Neural progenitor cell (in vitro differentiated cells): ENCODE results near the gene TMEM114. TPM values are rescaled to one million over a fixed set of nuclear protein-coding genes. Genes with fewer than 3 reads are reported as not detected.
A peak's percentile ranks its signal among the peaks of the same experiment; 100 is the strongest.
"Not testable (repeated sequence)": the region's sequence is repeated elsewhere in the genome, so short reads cannot be mapped to it uniquely, and the experiment has no call there.

Source experiments
- DNase-seq: peaks from one replicate; pipeline ENCODE4 v3.0.0-alpha.2; 2016; ENCODE audit warnings: low spot score
- H2AFZ ChIP-seq: fragments of 200-600 bp; sonication (generic); replicated peaks from 2 replicates; pipeline ENCODE4 v1.6.1; 2016; ENCODE audit warnings: antibody characterized with exemption
- H3F3A ChIP-seq: fragments of 200-600 bp; sonication (generic); 2 replicates; pipeline ENCODE4 v1.6.1; 2016; ENCODE audit warnings: antibody characterized with exemption, low read depth
- H3K27ac ChIP-seq: fragments of 200-600 bp; sonication (generic); 2 replicates; pipeline ENCODE4 v1.5.1; 2016; ENCODE audit warnings: mild to moderate bottlenecking
- H3K27me3 ChIP-seq: fragments of 200-600 bp; sonication (generic); 2 replicates; pipeline ENCODE4 v1.6.1; 2016; ENCODE audit warnings: mild to moderate bottlenecking, moderate library complexity
- H3K36me3 ChIP-seq: fragments of 200-600 bp; sonication (generic); 2 replicates; pipeline ENCODE4 v1.5.1; 2016
- H3K4me1 ChIP-seq: fragments of 200-600 bp; sonication (generic); 2 replicates; pipeline ENCODE4 v1.6.1; 2016; ENCODE audit warnings: mixed run types
- H3K4me2 ChIP-seq: fragments of 200-600 bp; sonication (generic); 2 replicates; pipeline ENCODE4 v1.6.1; 2016
- H3K4me3 ChIP-seq: fragments of 200-600 bp; sonication (generic); 2 replicates; pipeline ENCODE4 v1.5.1; 2016
- H3K79me2 ChIP-seq: fragments of 200-600 bp; sonication (generic); 2 replicates; pipeline ENCODE4 v1.6.1; 2016; ENCODE audit warnings: low read depth
- H3K9ac ChIP-seq: fragments of 200-600 bp; sonication (generic); 2 replicates; pipeline ENCODE4 v1.6.1; 2016
- H3K9me3 ChIP-seq: fragments of 200-600 bp; sonication (generic); 2 replicates; pipeline ENCODE4 v1.5.1; 2016; ENCODE audit warnings: low read depth
- H4K20me1 ChIP-seq: fragments of 200-600 bp; sonication (generic); 2 replicates; pipeline ENCODE4 v1.6.1; 2016; ENCODE audit warnings: low read depth
- H3K27ac Mint-ChIP-seq: 3 replicates; pipeline ENCODE4 v1.8.0; 2021; ENCODE audit warnings: mixed read lengths
- H3K27me3 Mint-ChIP-seq: 2 replicates; pipeline ENCODE4 v1.8.0; 2022; ENCODE audit warnings: low read depth, mild to moderate bottlenecking, inconsistent platforms, moderate library complexity, mixed read lengths; ENCODE audit not compliant: insufficient read depth
- H3K36me3 Mint-ChIP-seq: 3 replicates; pipeline ENCODE4 v1.8.0; 2021; ENCODE audit warnings: mixed read lengths
- H3K4me1 Mint-ChIP-seq: 3 replicates; pipeline ENCODE4 v1.8.0; 2021; ENCODE audit warnings: mixed read lengths
- H3K4me3 Mint-ChIP-seq: 3 replicates; pipeline ENCODE4 v1.8.0; 2021; ENCODE audit warnings: mild to moderate bottlenecking, moderate library complexity, mixed read lengths
- H3K9me3 Mint-ChIP-seq: 3 replicates; pipeline ENCODE4 v1.8.0; 2020; ENCODE audit warnings: mixed read lengths
- CTCF ChIP-seq: fragments of 200-600 bp; sonication (generic); IDR thresholded peaks from 2 replicates; pipeline ENCODE4 v1.5.1; 2017; ENCODE audit warnings: antibody characterized with exemption, mild to moderate bottlenecking
- EZH2 ChIP-seq: fragments of 200-600 bp; sonication (generic); IDR thresholded peaks from 2 replicates; pipeline ENCODE4 v1.6.1; 2017; ENCODE audit warnings: antibody characterized with exemption, mild to moderate bottlenecking, moderate library complexity
- EZH2phosphoT487 ChIP-seq: fragments of 200-600 bp; sonication (generic); IDR thresholded peaks from 2 replicates; pipeline ENCODE4 v1.6.1; 2017; ENCODE audit warnings: antibody characterized with exemption
- total RNA-seq: library from RNA; depleted of rRNA; stranded (reverse); fragments of >200 nt; gene quantifications from 2 replicates; pipeline ENCODE4 v1.2.3, GENCODE V29; 2015; ENCODE audit warnings: low replicate concordance

Gene TMEM114
- total RNA-seq, 1 donor from 2014 or later, result not detected

- Mint-ChIP-seq H3K27ac (no peak overlapping the region), H3K36me3 (no peaks in the 10 kb centered on the region), H3K4me3 (peak overlapping the region; percentile 34), H3K27me3 (peaks cover 15% of the 10 kb centered on the region), H3K4me1 (peaks cover 38% of the 10 kb centered on the region), H3K9me3 (no peaks in the 10 kb centered on the region)
- H3K79me2 ChIP-seq, result no peaks in the 10 kb centered on the region
- no peak overlapping the region for H2AFZ ChIP-seq
- no peak overlapping the region for H3K9ac ChIP-seq
- H4K20me1 ChIP-seq, result no peaks in the 10 kb centered on the region
- TF ChIP-seq CTCF (peak; percentile 99), EZH2phosphoT487 (no peak)
- no peaks in the 10 kb centered on the region for H3K36me3 ChIP-seq
- no peak overlapping the region for H3K27ac ChIP-seq
- no peaks in the 10 kb centered on the region for H3K27me3 ChIP-seq
- no peaks in the 10 kb centered on the region for H3K9me3 ChIP-seq
- peaks cover 37% of the 10 kb centered on the region for H3F3A ChIP-seq
- H3K4me3 ChIP-seq, result no peak overlapping the region
- no peak overlapping the region for H3K4me2 ChIP-seq
- peaks cover 17% of the 10 kb centered on the region for H3K4me1 ChIP-seq
- peak; percentile 96 for DNase-seq
Observed at GRCh38 chr16:8567355-8568230, 22.7 kb downstream of the TMEM114 start.

- H3K9ac ChIP-seq, result no peak overlapping the region
- Mint-ChIP-seq H3K27ac (no peak overlapping the region), H3K9me3 (peaks cover 3% of the 10 kb centered on the region), H3K4me1 (peaks cover 17% of the 10 kb centered on the region), H3K27me3 (peaks cover 15% of the 10 kb centered on the region), H3K36me3 (no peaks in the 10 kb centered on the region), H3K4me3 (no peak overlapping the region)
- TF ChIP-seq EZH2 (no peak), EZH2phosphoT487 (no peak), CTCF (no peak)
- peak; percentile 22 for DNase-seq
- H3K4me3 ChIP-seq, result no peak overlapping the region
- H4K20me1 ChIP-seq, result no peaks in the 10 kb centered on the region
- H3F3A ChIP-seq, result peaks cover 49% of the 10 kb centered on the region
- H2AFZ ChIP-seq, result no peak overlapping the region
- peaks cover 9% of the 10 kb centered on the region for H3K27me3 ChIP-seq
- H3K79me2 ChIP-seq, result no peaks in the 10 kb centered on the region
- no peak overlapping the region for H3K4me2 ChIP-seq
- no peaks in the 10 kb centered on the region for H3K9me3 ChIP-seq
- peaks cover under 1% of the 10 kb centered on the region for H3K4me1 ChIP-seq
- H3K27ac ChIP-seq, result no peak overlapping the region
- no peaks in the 10 kb centered on the region for H3K36me3 ChIP-seq
Observed at GRCh38 chr16:8565498-8565897, 24.8 kb downstream of the TMEM114 start.

GRCh38 chr16:8564934-8565345, 25.4 kb downstream of the TMEM114 start:
- no peak overlapping the region for H3K4me3 Mint-ChIP-seq
- peaks cover 4% of the 10 kb centered on the region for H3K9me3 Mint-ChIP-seq
- no peak for TF ChIP-seq EZH2
- no peak for TF ChIP-seq EZH2phosphoT487
- no peak for TF ChIP-seq CTCF
- Histone ChIP-seq H3K9me3 (no peaks in the 10 kb centered on the region), H3K4me1 (no peaks in the 10 kb centered on the region), H3K79me2 (no peaks in the 10 kb centered on the region), H3K36me3 (no peaks in the 10 kb centered on the region), H3F3A (peaks cover 49% of the 10 kb centered on the region), H3K4me2 (no peak overlapping the region), H3K27me3 (peaks cover 13% of the 10 kb centered on the region), H4K20me1 (no peaks in the 10 kb centered on the region), H3K4me3 (no peak overlapping the region), H3K9ac (no peak overlapping the region), H2AFZ (no peak overlapping the region), H3K27ac (no peak overlapping the region)
- no peak overlapping the region for H3K27ac Mint-ChIP-seq
- H3K27me3 Mint-ChIP-seq, result peaks cover 15% of the 10 kb centered on the region
- H3K4me1 Mint-ChIP-seq, result peaks cover 12% of the 10 kb centered on the region
- H3K36me3 Mint-ChIP-seq, result no peaks in the 10 kb centered on the region
- DNase-seq, result no peak

- not testable (repeated sequence) for H3K79me2 ChIP-seq, H3K9me3 Mint-ChIP-seq, H3K27ac ChIP-seq, H3K4me2 ChIP-seq, H3K4me1 Mint-ChIP-seq, H3K9ac ChIP-seq, H3K4me1 ChIP-seq, H3K36me3 Mint-ChIP-seq, H2AFZ ChIP-seq, H3K4me3 Mint-ChIP-seq, H3K4me3 ChIP-seq, H3K27ac Mint-ChIP-seq, DNase-seq, H3K36me3 ChIP-seq, H4K20me1 ChIP-seq, H3K9me3 ChIP-seq
- H3K27me3 Mint-ChIP-seq, result peaks cover 14% of the 10 kb centered on the region
- peaks cover 49% of the 10 kb centered on the region for H3F3A ChIP-seq
- peaks cover 22% of the 10 kb centered on the region for H3K27me3 ChIP-seq
Observed at GRCh38 chr16:8563944-8564540, 26.3 kb downstream of the TMEM114 start.
